Measurements from ENCODE around the gene NKX1-2.

Gene NKX1-2

DNA sequence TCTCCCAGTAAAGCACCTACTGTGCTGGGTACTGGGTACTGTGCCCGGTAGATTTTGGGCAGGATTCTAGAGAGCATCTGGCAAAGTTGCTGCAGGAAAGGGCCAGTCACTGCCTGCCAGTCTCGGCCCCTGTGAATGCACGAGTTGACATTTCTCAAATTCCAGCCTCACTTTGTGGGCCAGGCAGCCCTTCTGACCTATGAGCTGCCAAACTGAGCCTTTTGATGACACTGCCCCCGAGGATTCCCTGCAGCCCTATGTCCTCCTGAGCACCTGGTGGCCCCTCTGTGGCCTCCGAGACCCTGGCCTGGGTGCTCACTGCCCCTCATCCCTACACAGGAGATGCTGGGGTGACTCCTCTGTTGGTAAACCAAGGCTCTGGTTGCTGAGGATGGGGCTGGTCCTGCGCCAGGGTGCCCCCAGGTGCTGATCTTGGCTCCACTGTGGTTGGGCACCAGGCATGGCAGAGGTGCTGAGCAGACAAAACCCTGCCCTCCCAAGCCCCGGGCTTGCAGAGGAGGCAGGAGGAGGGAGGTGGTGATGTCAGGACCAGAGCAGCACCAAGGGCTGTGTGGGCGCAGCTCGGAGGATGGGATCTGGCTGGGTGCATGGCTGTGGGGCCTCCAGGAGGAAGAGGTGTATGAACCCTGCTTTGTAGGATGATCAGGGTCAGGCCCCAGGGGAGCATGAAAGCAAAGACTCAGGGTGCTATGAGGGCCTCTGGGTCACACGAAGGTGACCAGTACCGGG, 28.0 kb upstream of the NKX1-2 start:
- DNase-seq: peak in 40 of 42 donors; percentile 8 to 88 (median 51)
- intact Hi-C loops (cut with DNase I): no loop called here

DNA sequence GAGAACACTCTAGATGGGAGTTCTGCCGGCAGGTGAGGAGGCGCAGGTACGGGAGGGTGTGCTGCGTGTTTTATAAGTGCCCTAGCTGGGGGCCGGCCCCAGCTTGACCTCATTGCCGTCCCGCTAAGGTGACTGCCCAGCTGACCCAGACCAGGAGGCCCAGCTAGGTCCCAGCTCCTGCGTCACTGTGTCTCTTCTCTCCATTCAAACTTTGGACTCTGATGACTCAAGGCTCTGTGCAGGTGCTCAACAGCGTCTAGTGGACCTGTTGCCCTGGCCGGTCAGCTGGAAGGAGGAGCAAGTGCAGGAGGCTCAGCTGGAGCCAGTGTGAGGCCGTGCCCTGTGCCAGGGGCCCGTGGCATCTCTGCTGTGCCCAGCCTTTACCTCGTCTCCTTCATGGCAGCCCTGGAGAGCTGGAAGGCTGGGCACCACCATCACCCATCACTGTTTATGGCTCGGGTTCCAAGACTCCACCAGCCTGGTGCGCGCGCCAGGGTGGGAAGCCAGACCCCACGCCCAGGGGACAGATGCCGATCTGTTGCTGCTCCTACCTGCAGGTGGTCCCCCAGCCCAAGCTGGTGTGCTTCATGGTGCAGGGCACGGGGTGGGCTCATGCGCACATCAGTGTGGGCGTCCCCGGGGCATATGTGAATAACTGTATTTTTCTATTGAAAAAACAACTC, 26.3 kb upstream of the NKX1-2 start:
- intact Hi-C loops (cut with DNase I): no loop called here
- no peak for DNase-seq

DNA sequence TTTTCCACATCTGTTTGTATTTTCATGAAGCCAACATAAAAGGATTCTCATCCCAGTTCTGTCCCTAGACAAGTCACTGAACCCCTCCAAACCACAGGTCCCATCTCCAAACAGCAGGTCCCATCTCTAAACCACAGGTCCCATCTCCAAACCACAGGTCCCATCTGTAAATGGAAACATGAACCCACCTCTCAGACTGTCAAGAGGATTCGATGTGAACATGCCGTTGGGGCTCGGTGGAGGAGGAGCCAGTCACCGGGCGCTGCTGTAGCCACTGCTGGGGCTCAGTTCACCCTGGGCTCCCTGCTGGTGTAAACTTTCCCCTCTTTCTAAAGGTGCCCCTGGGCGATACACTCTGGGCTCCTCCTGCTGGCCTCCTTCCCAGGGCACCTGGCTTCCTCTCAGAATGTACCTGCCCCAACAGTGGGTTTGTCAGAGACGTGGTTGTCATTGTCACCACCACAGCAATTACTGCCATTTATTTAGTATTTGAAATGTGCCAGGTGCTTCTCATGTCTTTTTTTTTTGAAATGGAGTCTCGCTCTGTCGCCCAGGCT, 24.8 kb upstream of the NKX1-2 start:
- DNase-seq: no peak

DNA sequence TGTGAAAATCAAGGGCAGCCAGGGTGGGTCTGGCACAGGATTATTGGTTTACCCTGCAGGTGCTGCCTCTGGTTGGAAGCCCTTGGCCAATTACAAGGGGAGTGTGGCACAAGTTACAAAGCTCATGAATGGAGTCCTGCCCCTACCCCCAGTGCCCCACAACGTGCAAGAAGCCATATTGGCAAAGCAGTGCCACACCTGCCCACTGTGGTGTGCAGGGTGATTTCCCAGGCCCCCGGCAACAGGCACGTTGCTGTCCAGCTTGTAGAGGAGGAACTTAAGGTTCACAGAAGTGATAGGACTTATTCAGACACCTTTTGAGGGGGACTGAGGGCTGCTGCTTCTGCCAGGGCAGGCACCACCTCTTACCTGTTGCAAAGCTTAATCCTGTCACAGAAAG, 23.2 kb upstream of the NKX1-2 start:
- DNase-seq: no peak
- intact Hi-C loops (cut with DNase I): no loop called here

More for the DNA sequence above, 24.8 kb upstream of the NKX1-2 start:
- intact Hi-C loops (cut with DNase I): no loop called here

DNA sequence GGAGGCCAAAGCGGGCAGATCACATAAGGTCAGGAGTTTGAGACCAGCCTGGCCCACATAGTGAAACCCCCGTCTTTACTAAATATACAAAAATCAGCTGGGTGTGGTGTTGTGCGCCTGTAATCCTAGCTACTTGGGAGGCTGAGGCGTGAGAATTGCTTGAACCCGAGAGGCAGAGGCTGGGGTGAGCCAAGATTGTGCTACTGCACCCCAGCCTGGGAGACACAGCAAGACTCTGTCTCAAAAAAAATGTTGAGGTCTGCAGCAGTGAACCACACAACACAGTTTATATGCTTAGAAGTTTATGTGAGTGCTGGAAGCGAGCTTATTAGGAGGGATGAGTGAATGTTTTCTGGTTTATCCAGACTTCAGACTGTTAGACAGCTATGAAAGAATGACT, 22.2 kb upstream of the NKX1-2 start:
- intact Hi-C loops (cut with DNase I): no loop called here
- DNase-seq: no peak

DNA sequence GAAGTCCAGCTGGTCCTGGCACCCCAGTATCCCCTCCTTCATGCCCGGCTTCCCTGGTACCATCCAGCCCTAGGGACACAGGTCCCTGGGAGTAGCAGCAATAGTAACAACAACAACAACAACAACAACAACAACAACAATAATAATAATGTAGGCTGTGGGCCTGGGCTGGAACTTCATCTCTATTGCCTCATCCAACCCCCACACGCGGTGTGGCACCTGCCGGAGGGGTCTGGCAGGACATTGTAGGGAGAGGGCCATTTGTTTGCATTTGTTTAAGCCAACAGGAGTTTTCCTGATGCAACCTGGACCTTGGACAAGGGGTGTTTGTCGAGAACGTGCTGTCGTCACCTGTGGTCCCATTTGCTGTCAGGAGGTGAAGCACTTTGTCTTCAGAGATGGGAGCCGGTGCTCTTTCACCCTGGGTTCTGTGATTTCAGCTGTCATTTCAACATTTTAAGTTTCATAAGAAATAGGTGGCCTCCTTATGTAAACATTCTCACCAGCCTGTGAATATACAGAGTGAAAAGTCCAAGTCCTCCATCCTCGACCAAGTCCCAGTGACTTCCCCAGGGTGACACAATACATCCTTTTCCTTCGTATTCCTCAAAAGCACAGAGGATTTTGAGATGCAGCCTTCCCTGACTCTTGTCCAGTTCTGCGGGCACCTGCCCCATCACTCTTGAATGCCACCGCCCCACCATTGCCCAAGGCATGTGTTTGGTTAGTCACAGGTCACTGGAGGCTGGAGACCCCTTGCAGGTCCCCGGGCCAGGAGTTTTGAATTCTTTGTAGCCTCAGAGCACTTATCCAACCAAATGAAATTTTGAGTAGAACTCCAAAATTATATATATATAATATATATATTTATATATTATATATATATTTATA, 21.0 kb upstream of the NKX1-2 start:
- DNase-seq: peak in 1 of 42 donors; percentile 32
- intact Hi-C loops (cut with DNase I): no loop called here

GRCh38 chr10:124469956-124470484, 20.2 kb upstream of the NKX1-2 start:
- no peak for DNase-seq
- intact Hi-C loops (cut with DNase I): no loop called here

DNA sequence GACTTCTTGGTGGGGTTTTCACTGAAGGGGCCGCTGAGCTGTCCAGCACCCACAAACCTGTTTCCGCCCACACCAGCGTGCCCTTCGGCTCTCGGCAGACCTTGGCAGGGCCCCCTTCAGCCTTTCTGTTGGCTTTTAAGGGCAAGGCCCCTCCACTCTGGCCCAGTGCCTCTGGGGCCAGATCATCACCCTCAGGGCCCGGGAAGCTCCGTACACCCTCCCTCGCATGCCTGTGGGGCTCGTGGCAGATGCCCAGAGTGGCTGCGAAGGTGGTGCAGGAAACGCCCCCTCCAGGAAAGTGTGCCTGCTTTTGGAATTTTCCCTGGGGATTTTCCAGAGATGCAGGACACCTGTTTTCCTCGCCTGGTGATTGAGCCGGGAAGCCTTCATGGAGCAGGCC, 18.8 kb upstream of the NKX1-2 start:
- intact Hi-C loops (cut with DNase I): no loop called here

GRCh38 chr10:124467165-124467564, 17.3 kb upstream of the NKX1-2 start:
- intact Hi-C loops (cut with DNase I): no loop called here
- DNase-seq: no peak

More for the DNA sequence above, 18.8 kb upstream of the NKX1-2 start:
- peak in 1 of 42 donors; percentile 16 for DNase-seq

GRCh38 chr10:124465777-124466488, 16.1 kb upstream of the NKX1-2 start:
- no peak for DNase-seq
- intact Hi-C loops (cut with DNase I): no loop called here

DNA sequence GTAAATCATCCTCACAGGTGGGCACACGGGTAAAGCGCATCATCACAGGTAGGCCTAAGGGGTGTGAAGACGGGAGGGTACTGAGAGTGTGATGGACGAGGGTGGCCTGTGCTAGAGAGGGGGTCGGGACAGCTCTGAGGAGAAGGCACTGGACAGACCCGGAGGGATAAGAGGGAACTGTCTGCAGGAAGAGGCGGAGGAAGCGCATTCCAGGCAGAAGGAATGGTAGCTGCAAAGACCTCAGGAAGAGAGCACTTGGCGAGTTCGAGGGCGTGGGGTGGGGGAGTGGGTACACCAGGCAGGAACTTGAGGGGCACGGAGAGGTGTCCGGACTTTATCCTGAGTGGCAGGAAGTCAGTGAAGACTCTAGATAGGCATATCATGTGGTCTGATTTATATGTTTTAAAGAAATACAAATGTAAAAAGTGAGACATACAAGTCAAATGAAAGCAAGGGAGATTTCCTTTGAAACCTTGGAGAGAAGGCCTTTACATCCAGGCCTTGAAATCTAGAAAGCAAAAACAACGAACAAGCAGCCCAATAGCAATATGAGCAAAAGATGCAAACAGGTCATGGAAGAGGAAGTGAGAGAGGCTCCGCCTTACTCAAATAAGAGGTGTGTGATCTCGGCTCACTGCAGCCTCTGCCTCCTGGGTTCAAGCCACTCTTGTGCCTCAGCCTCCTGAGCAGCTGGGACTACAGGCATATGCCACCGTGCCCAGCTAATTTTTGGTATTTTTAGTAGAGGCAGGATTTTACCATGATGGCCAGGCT, 15.4 kb upstream of the NKX1-2 start:
- intact Hi-C loops (cut with DNase I): no loop called here
- no peak for DNase-seq

DNA sequence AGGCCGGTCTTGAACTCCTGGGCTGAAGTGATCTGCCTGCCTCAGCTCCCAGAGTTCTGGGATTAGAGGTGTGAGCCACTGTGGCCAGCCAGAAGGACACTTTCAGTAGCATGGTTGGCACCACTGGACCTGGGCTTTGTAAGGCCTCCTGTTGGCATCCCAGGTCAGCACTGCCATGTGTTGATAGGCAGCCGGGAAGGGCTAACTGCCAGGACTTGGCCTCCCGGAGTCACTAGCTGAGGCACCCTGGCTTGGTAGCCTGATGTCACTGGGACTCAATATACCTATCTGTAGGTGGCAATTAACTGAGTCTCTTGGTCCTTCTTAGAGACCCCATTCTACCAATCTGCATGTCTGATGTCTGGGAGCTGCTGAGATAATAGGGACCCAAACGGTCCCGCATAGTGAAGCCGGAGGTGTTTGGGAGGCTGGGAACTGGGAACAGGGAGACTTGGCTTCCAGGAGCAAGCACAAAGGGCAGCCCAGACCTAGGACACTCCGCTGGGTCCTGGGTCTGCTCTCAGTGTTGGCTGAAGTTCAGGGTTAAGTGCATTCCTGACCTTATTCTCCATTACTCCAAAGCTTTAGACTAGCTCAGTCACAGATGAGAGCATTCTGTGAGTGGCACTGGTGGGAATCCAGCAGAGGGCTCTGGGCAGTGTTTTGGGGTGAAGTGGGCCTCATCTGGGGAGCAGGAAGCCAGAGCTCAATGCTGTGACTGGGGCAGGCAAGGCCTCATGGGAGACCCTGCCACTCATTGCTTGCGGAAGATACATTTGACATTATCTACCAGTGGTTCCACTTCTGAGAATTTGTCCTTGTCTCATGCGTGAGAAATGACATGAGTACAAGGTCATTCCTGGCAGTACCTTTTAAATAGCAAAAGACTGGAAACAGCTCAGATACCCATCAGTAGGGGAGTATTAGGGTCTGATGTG, 14.5 kb upstream of the NKX1-2 start:
- DNase-seq: no peak
- intact Hi-C loops (cut with DNase I): no loop called here

DNA sequence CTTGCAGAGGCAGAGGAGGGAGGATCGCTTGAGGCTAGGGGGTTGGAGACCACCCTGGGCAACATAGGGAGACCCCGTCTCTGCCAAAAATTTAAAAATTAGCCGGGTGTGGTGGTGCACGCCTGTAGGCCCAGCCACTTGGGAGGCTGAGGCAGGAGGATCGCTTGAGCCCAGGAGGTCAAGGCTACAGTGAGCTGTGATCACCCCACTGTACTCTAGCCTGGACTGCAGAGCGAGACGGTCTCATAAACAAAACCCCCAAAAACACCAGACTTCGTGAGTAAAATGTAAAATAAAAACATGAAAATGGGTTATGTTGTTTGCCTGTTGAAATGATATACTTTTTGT, 12.5 kb upstream of the NKX1-2 start:
- intact Hi-C loops (cut with DNase I): no loop called here
- DNase-seq: no peak

DNA sequence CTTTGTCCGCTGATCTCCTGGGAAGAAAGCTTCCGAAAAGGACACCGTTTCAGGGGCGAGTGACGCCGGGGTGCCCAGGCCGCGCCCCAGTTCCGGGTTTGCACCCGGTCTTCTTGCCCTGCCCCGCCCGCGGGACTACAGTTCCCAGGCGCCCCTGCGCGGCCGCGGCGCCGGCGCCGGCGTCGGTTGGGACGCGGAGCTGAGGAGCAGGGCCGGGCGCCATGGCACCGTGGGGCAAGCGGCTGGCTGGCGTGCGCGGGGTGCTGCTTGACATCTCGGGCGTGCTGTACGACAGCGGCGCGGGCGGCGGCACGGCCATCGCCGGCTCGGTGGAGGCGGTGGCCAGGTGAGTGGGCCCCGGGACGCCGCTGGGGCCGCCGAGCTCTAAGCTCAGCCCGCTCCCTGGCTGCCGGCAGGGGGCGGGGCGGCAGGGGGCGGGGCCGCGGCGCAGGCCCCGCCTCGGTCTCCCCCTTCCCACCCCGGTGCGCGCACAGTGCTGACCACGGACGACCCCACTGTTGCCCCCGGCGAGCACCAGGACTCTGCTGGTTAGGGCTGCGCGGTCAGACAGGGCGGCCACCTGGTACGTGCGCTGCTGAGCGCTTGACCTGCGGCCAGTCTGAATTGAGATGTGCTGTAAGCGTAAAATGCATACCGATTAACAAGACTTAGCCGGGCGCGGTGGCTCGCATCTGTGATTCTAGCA, 12.0 kb upstream of the NKX1-2 start, which contains the start of gene LHPP:
LHPP (plus strand) TSS at position 182 of the 706 bp plus-strand sequence; CDS start at position 222, 40 bp downstream.
- intact Hi-C loops (cut with DNase I): no loop called here
- DNase-seq: peak; percentile 67 to 95 (median 89)

GRCh38 chr10:124460144-124460543, 10.3 kb upstream of the NKX1-2 start:
- peak in 1 of 42 donors; percentile 16 for DNase-seq
- intact Hi-C loops (cut with DNase I): no loop called here

DNA sequence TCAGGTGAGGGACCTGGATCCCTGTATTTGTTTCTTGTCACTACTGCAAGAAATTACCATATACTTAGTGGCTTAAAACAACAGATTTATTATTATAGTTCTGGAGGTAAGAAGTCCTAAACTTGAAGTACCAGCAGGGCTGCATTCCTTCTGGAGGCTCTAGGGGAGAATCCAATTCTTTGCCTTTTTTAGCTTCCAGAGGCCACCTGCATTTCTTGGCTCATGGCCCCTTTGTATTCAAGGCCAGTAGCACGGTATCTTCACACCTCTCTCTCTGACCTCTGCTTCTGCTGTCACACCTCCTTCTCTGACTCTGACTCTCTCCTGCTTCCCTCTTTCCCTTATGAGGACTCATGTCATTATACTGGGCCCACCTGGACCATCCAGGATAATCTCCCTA, 9.6 kb upstream of the NKX1-2 start:
- intact Hi-C loops (cut with DNase I): no loop called here
- no peak for DNase-seq

Measured in head of caudate nucleus (tissue), 42 donors.